HepG2 (cell line): ENCODE data around the gene YPEL3. TPM values are rescaled to one million over a fixed set of nuclear protein-coding genes. Genes with fewer than 3 reads are reported as not detected.

ENCODE experiments used
- ATAC-seq: fragments of 200-7000 bp; cut with Tn5 transposase; 3 replicates; pipeline ENCODE4 v1.9.1; 2020; ENCODE audit warnings: mild to moderate bottlenecking, moderate library complexity
- BruUV-seq: library from RNA; stranded (reverse); fragments of 400-500 nt; replicated peaks from 2 replicates; lab custom pipeline; 2021; lab: Mats Ljungman, UMichigan
- CTCF ChIA-PET: fragments of 300-600 bp; formaldehyde crosslinking; extraction: SDS; loops from one replicate; lab custom pipeline; 2021; ENCODE audit warnings: low total read pairs, inconsistent platforms, low intra/inter-chr PET ratio; lab: Yijun Ruan, JAX
- POLR2A ChIA-PET: fragments of 350-600 bp; sonication (Branson Sonifier 250); formaldehyde crosslinking; loops from one replicate; lab custom pipeline; 2020; ENCODE audit warnings: antibody characterized with exemption, inconsistent platforms; lab: Yijun Ruan, JAX
- DNase-seq: peaks from one replicate; pipeline ENCODE4 v3.0.0-alpha.2; 2015; ENCODE audit warnings: low spot score
- FAIRE-seq: peaks from 3 replicates; lab custom pipeline; 2011; peaks lifted over from hg19 to GRCh38; lab: Jason Lieb, UNC
- H2AFZ ChIP-seq: one replicate; pipeline ENCODE4 v1.6.1; 2011; ENCODE audit warnings: low read length, inconsistent platforms
- H3K27ac ChIP-seq: fragments of 300-600 bp; 3 replicates; pipeline ENCODE4 v1.8.0; 2011; ENCODE audit warnings: mixed run types, mild to moderate bottlenecking, mixed read lengths, low read length, inconsistent platforms; ENCODE audit not compliant: insufficient read depth; ENCODE audit errors: extremely low read length
- H3K27me3 ChIP-seq, 2 experiments: fragments of 200-600 bp in 1 of 2; 2 replicates in 1 of 2; 3 replicates in 1 of 2; pipeline versions ENCODE4 v1.6.0 to v1.8.0; 2011; ENCODE audit warnings: low read length in 2 of 2, mild to moderate bottlenecking in 2 of 2, moderate library complexity in 2 of 2, inconsistent platforms in 1 of 2; ENCODE audit not compliant: insufficient read depth in 2 of 2, control insufficient read depth in 1 of 2
- H3K36me3 ChIP-seq, 2 experiments: fragments of 200-600 bp in 1 of 2; replicated peaks in 1 of 2; 2 replicates in 1 of 2; 3 replicates in 1 of 2; pipeline versions ENCODE4 v1.5.1 to v1.8.0; 2011; ENCODE audit warnings: low read length in 2 of 2, inconsistent platforms in 1 of 2; ENCODE audit not compliant: insufficient read depth in 2 of 2, control insufficient read depth in 1 of 2
- H3K4me1 ChIP-seq: 2 replicates; pipeline ENCODE4 v1.5.1; 2012; ENCODE audit warnings: low read length, inconsistent platforms; ENCODE audit not compliant: insufficient read depth
- H3K4me2 ChIP-seq: 2 replicates; pipeline ENCODE4 v1.6.0; 2011; ENCODE audit warnings: low read depth, low read length, inconsistent platforms
- H3K4me3 ChIP-seq, 3 experiments: fragments of 200-600 bp in 1 of 3; sonication (generic), shearing (Covaris generic) in 1 of 3; replicated peaks in 1 of 3; 2 replicates each; pipeline ENCODE4 v1.5.1; 2011 to 2016; ENCODE audit warnings: low read length in 3 of 3, inconsistent platforms in 2 of 3, low read depth in 2 of 3, mild to moderate bottlenecking in 2 of 3, control low read depth in 1 of 3, mixed read lengths in 1 of 3; ENCODE audit not compliant: insufficient read depth in 1 of 3
- H3K79me2 ChIP-seq: one replicate; pipeline ENCODE4 v1.6.1; 2011; ENCODE audit warnings: low read length, inconsistent platforms; ENCODE audit not compliant: insufficient read depth
- H3K9ac ChIP-seq: 2 replicates; pipeline ENCODE4 v1.6.0; 2011; ENCODE audit warnings: mild to moderate bottlenecking, low read depth, low read length, inconsistent platforms; ENCODE audit not compliant: insufficient read depth
- H3K9me3 ChIP-seq: 2 replicates; pipeline ENCODE4 v1.5.1; 2012; ENCODE audit warnings: mild to moderate bottlenecking, low read length
- H4K20me1 ChIP-seq: 2 replicates; pipeline ENCODE4 v1.6.0; 2011; ENCODE audit warnings: inconsistent platforms, mild to moderate bottlenecking, low read length, moderate library complexity; ENCODE audit not compliant: insufficient read depth
- CCAR2 ChIP-seq: fragments of 200-400 bp; formaldehyde crosslinking; optimal IDR thresholded peaks from 2 replicates; pipeline ENCODE3; 2018; ENCODE audit warnings: low read depth, mild to moderate bottlenecking, low read length, moderate library complexity
- NCOA2 ChIP-seq: sonication (generic); formaldehyde crosslinking; IDR thresholded peaks from 2 replicates; pipeline ENCODE4 v1.8.0; 2022; ENCODE audit warnings: inconsistent platforms
- TBL1XR1 ChIP-seq: fragments of 150-350 bp; IDR thresholded peaks from 2 replicates; pipeline ENCODE4 v1.6.1; 2014; ENCODE audit warnings: borderline replicate concordance, low read length; ENCODE audit not compliant: partially characterized antibody
- ZBTB38 ChIP-seq: sonication (generic); formaldehyde crosslinking; IDR thresholded peaks from 2 replicates; pipeline ENCODE4 v1.5.1; 2020; ENCODE audit warnings: mild to moderate bottlenecking, missing genetic modification reagents
- ZNF292 ChIP-seq: sonication (generic); formaldehyde crosslinking; IDR thresholded peaks from 2 replicates; pipeline ENCODE4 v1.8.1; 2022; ENCODE audit warnings: mild to moderate bottlenecking, low read depth, missing genetic modification reagents, borderline replicate concordance
- ZNF598 ChIP-seq: sonication (generic); formaldehyde crosslinking; IDR thresholded peaks from 2 replicates; pipeline ENCODE4 v1.5.1; 2020; ENCODE audit warnings: mild to moderate bottlenecking, missing genetic modification reagents, borderline replicate concordance
- ZNF607 ChIP-seq: sonication (generic); formaldehyde crosslinking; IDR thresholded peaks from 2 replicates; pipeline ENCODE4 v1.5.1; 2020; ENCODE audit warnings: missing genetic modification reagents, mild to moderate bottlenecking, borderline replicate concordance
- ZNF678 ChIP-seq: sonication (generic); formaldehyde crosslinking; IDR thresholded peaks from 2 replicates; pipeline ENCODE4 v1.4.0; 2020; ENCODE audit warnings: mild to moderate bottlenecking, missing genetic modification reagents
- WGBS: methylation state at CpG from one replicate; pipeline ENCODE4 v1.1.6; 2017; ENCODE audit warnings: low lambda C conversion rate; 5-methylcytosine and 5-hydroxymethylcytosine counted together
- in situ Hi-C: cut with HindIII; loops from 2 replicates; pipeline ENCODE4 v1.10.0; 2017; ENCODE audit warnings: low pct_unique_long_range_greater_than_20kb; ENCODE audit not compliant: extremely low pct_ligation_motif_present
- intact Hi-C: fragments of 100-400 bp; cut with micrococcal nuclease; formaldehyde crosslinking; loops from one replicate; pipeline ENCODE4 v1.10.0; 2022; ENCODE audit not compliant: unreplicated experiment
- polyA plus RNA-seq, 8 experiments: library from polyadenylated mRNA; depleted of rRNA in 3 of 8; stranded (reverse) in 7 of 8; unstranded in 1 of 8; fragments of >200 nt; fragmentation: Illumina TruSeq in 4 of 8; extraction: Trizol in 4 of 8; gene quantifications; 2 replicates each; pipeline versions ENCODE4 v1.2.1 to v1.2.3, GENCODE V29; 2011 to 2016; ENCODE audit warnings: low read depth in 4 of 8, missing spikeins in 1 of 8, mixed read lengths in 1 of 8; ENCODE audit not compliant: insufficient read depth in 1 of 8
- total RNA-seq, 5 experiments: library from RNA; depleted of rRNA; stranded (reverse); fragments of >200 nt; fragmentation: Illumina TruSeq; extraction: Trizol; gene quantifications; 2 replicates each; pipeline ENCODE4 v1.2.3, GENCODE V29; 2016; ENCODE audit warnings: low read depth in 1 of 5
- TF ChIP-seq, protein P1 (sequence below): sonication (generic); formaldehyde crosslinking; IDR thresholded peaks from 2 replicates; pipeline ENCODE4 v1.4.0; 2020; ENCODE audit warnings: mild to moderate bottlenecking, missing genetic modification reagents
- TF ChIP-seq, protein P2 (sequence below): sonication (generic); formaldehyde crosslinking; IDR thresholded peaks from 2 replicates; pipeline ENCODE4 v1.4.0; 2020; ENCODE audit warnings: mild to moderate bottlenecking, missing genetic modification reagents, borderline replicate concordance
- TF ChIP-seq, protein P3 (sequence below): sonication (generic); formaldehyde crosslinking; IDR thresholded peaks from 2 replicates; pipeline ENCODE4 v1.5.0; 2020; ENCODE audit warnings: mild to moderate bottlenecking, missing genetic modification reagents

Gene YPEL3
- total and polyA plus RNA-seq, 2 of the 13 experiments (the other 11 are each of a cell fraction or from before 2014, with no cell fraction given): 5.4 to 47.0 TPM

DNA sequence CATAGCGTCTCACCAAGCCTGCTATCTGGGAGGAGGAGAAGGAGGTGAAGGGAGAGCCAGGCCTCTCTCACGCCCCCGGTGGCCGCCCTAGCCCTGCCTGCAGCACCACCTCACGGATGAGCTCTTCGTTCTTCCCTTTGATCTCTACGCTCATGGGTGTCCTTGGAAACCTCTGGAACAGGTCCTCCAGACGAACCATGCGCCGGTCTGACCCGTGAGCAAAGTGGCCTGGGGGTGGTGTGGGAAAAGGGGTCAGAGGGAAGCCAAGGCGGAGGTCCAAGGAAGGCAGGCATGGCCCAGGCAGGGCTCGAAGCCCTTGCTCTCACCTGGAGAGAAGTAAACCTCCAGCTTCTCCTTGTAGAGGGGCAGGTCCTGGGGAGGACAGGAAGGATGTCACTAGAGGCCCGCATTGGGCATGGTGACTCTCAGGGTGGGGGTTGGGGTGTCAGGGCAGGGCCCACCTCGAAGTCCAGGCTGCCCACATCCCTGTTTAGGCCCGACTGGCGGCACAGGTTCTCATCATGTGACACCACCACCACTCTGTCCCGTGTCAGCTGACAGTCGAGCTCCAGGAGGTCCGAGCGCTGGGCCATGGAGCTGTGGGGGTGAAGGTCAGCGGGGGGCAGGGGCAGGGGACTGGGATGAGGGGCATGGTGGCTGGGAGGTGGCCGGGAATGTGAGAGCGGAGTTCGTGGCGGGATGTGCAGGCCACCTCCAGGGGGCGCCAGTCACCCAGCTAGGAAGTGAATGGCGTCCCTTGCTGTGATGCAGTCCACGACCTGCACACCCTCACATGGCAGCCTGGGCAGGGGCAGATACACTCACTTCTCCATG lies 16.4 kb upstream of the YPEL3 start:
- 10% methylated on average over 26 of the region's 29 CpGs for WGBS
- CTCF ChIA-PET: interaction anchor here (0.7 to 2.4 kb wide), 7 partner anchors 20 to 297 kb away, joined by 3 to 19 read pairs (median 3); partner anchors contain the start of genes CORO1A and TBX6
- BruUV-seq: TSS peak; percentile 45
- Histone ChIP-seq H3K36me3 (peaks cover 6 to 11% of the 10 kb centered on the region in 2 experiments; a peak in 3 of 5 replicates), H3K4me3 (peak overlapping the region; percentile 23 to 65 (median 27)), H2AFZ (peak overlapping the region; percentile 35), H3K27me3 (no peaks in the 10 kb centered on the region), H3K4me2 (peak overlapping the region; percentile 87), H3K79me2 (no peaks in the 10 kb centered on the region), H3K9me3 (no peaks in the 10 kb centered on the region), H3K4me1 (peaks cover 30% of the 10 kb centered on the region), H3K9ac (peak overlapping the region; percentile 59), H4K20me1 (no peaks in the 10 kb centered on the region), H3K27ac (peak overlapping the region; percentile 70)
- ATAC-seq (peak; percentile 87), DNase-seq (peak; percentile 83), FAIRE-seq (peak; percentile 90)
- intact Hi-C loops (no loop called here), in situ Hi-C loops (no loop called here)
- POLR2A ChIA-PET: interaction anchor here (0.5 to 3.4 kb wide), 23 partner anchors 9 to 295 kb away, joined by 3 to 42 read pairs (median 4); partner anchors contain the start of genes ALDOA, CORO1A, MAPK3 and TBX6
- TF ChIP-seq CCAR2: no peak
- TF ChIP-seq, protein P1, sequence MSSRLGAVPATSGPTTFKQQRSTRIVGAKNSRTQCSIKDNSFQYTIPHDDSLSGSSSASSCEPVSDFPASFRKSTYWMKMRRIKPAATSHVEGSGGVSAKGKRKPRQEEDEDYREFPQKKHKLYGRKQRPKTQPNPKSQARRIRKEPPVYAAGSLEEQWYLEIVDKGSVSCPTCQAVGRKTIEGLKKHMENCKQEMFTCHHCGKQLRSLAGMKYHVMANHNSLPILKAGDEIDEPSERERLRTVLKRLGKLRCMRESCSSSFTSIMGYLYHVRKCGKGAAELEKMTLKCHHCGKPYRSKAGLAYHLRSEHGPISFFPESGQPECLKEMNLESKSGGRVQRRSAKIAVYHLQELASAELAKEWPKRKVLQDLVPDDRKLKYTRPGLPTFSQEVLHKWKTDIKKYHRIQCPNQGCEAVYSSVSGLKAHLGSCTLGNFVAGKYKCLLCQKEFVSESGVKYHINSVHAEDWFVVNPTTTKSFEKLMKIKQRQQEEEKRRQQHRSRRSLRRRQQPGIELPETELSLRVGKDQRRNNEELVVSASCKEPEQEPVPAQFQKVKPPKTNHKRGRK (CRISPR knock-in tag): peak; percentile 70; the same call in 1 of the 2 replicates
- no peak for TF ChIP-seq TBL1XR1
- peak; percentile 37; the same call in 1 of the 2 replicates for TF ChIP-seq ZNF292
- peak; percentile 79; the same call in 1 of the 2 replicates for TF ChIP-seq ZBTB38 (CRISPR knock-in tag)
- peak; percentile 87 for TF ChIP-seq ZNF607 (CRISPR knock-in tag)
- TF ChIP-seq ZNF678: 0 out of 2 replicates have a peak, but pooled peaks have one; percentile 82
- peak; percentile 55 for TF ChIP-seq NCOA2 (CRISPR knock-in tag)
- TF ChIP-seq, protein P2, sequence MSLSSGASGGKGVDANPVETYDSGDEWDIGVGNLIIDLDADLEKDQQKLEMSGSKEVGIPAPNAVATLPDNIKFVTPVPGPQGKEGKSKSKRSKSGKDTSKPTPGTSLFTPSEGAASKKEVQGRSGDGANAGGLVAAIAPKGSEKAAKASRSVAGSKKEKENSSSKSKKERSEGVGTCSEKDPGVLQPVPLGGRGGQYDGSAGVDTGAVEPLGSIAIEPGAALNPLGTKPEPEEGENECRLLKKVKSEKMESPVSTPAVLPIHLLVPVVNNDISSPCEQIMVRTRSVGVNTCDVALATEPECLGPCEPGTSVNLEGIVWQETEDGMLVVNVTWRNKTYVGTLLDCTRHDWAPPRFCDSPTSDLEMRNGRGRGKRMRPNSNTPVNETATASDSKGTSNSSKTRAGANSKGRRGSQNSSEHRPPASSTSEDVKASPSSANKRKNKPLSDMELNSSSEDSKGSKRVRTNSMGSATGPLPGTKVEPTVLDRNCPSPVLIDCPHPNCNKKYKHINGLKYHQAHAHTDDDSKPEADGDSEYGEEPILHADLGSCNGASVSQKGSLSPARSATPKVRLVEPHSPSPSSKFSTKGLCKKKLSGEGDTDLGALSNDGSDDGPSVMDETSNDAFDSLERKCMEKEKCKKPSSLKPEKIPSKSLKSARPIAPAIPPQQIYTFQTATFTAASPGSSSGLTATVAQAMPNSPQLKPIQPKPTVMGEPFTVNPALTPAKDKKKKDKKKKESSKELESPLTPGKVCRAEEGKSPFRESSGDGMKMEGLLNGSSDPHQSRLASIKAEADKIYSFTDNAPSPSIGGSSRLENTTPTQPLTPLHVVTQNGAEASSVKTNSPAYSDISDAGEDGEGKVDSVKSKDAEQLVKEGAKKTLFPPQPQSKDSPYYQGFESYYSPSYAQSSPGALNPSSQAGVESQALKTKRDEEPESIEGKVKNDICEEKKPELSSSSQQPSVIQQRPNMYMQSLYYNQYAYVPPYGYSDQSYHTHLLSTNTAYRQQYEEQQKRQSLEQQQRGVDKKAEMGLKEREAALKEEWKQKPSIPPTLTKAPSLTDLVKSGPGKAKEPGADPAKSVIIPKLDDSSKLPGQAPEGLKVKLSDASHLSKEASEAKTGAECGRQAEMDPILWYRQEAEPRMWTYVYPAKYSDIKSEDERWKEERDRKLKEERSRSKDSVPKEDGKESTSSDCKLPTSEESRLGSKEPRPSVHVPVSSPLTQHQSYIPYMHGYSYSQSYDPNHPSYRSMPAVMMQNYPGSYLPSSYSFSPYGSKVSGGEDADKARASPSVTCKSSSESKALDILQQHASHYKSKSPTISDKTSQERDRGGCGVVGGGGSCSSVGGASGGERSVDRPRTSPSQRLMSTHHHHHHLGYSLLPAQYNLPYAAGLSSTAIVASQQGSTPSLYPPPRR (CRISPR knock-in tag): peak; percentile 16; the same call in 1 of the 2 replicates
- TF ChIP-seq, protein P3, sequence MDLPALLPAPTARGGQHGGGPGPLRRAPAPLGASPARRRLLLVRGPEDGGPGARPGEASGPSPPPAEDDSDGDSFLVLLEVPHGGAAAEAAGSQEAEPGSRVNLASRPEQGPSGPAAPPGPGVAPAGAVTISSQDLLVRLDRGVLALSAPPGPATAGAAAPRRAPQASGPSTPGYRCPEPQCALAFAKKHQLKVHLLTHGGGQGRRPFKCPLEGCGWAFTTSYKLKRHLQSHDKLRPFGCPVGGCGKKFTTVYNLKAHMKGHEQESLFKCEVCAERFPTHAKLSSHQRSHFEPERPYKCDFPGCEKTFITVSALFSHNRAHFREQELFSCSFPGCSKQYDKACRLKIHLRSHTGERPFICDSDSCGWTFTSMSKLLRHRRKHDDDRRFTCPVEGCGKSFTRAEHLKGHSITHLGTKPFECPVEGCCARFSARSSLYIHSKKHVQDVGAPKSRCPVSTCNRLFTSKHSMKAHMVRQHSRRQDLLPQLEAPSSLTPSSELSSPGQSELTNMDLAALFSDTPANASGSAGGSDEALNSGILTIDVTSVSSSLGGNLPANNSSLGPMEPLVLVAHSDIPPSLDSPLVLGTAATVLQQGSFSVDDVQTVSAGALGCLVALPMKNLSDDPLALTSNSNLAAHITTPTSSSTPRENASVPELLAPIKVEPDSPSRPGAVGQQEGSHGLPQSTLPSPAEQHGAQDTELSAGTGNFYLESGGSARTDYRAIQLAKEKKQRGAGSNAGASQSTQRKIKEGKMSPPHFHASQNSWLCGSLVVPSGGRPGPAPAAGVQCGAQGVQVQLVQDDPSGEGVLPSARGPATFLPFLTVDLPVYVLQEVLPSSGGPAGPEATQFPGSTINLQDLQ (CRISPR knock-in tag): peak; percentile 92
- peak; percentile 94 for TF ChIP-seq ZNF598 (CRISPR knock-in tag)
